NCI-H345 treated with DMSO at 0.1 percent for 48 hours (cell line): ENCODE measurements around the gene CHRNB1.
A peak's percentile ranks its signal among the peaks of the same experiment; 100 is the strongest.
"Not testable (repeated sequence)": the region's sequence is repeated elsewhere in the genome, so short reads cannot be mapped to it uniquely, and the experiment has no call there.

ENCODE experiments used
- DNase-seq: peaks from one replicate; lab custom pipeline; 2025; ENCODE audit not compliant: unreplicated experiment; lab: John Stamatoyannopoulos, UW

Gene CHRNB1

DNA sequence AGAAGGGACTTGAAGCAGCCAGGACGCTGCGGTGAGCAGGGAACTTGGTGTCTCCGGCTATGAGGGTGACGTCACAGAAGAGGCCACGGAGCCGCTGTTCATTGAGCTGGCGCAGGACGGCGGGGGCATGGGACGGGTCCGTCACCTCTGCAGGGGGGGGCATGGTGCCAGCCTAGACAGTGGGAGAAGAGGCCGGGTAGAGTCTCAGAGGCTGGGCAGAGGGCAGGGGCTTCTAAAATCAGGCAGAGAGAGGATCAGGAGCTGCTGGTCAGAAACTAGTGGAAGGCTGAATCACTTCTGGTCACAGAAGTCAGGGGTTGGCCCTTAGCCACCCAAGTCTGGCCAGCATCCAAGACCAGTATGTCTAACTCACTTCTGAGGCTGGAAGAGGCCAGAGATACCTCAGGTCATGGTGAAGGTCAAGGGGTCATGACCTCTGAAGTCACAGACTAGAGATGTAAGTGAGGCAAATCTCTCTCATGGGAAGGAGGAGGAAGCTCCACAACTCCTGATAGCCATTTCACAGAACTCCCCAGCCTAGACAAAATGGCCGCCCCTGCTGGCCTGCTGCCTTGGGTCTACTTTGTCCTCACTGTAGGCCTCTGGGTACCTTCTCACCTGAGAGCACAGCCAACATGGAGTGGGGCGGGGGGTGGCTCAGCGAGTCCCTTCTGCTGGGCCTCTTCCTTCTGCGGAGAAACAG is 21.9 kb downstream of the CHRNB1 start:
- DNase-seq: no peak

DNA sequence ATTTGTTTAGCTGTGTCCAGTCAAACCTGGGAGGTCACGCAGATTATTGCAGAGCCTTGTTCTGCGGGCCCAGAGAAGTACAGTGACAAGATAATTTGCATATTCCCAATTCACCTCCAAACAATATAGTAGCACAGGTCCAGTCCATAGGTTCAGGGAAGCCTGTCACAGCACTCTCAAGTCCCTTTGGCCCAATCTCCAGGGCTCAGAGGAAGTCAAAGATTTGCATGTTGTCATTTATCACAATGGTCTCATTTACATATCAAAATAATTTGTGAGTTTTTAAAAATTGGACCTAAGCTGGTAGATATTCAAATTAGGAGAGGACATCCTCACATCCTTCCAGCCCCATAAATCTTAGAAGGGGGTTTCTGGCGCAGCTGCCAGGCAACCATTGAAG is 22.6 kb downstream of the CHRNB1 start:
- no peak for DNase-seq

DNA sequence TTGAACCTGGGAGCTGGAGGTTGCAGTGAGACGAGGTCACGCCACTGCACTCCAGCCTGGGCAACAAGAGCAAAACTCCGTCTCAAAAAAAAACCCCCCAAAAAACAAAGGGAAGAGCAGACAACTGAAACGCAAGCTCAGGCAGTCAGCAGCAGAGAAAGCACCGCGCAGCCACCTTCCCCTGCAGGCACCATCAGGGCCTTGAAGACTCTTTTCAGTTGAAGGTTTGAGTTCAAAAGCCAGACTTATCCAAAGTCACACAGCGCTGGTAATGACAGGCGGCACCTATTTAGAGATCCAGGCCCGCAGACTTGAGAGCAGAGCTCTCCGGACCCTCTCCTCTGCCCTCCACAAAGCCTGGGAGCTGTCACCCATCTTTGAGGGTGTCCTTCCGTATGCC is 23.4 kb downstream of the CHRNB1 start:
- DNase-seq: no peak

DNA sequence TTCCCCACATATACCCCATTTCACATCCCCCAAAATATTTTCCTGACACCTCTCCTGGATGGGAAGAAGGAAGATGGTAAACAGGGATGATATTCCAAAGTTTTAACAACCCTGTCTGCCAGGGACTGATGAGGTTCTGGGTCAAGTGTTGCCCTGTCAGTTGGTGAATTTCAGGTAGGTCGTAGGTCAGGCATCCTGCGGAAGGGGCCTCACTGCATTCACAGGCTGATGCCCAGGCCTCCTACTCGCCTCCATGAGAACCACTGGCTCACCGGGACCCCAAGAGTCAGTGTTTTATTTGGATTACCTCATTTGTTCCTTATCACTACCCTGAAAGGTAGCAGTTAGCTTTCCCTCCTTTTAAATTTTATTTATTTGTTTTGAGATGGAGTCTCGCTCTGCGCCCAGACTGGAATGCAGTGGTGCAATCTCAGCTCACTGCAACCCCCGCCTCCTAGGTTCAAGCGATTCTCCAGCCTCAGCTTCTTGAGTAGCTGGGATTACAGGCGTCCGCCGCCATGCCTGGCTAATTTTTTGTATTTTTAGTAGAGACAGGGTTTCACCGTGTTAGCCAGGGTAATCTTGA is 24.0 kb downstream of the CHRNB1 start:
- no peak for DNase-seq

DNA sequence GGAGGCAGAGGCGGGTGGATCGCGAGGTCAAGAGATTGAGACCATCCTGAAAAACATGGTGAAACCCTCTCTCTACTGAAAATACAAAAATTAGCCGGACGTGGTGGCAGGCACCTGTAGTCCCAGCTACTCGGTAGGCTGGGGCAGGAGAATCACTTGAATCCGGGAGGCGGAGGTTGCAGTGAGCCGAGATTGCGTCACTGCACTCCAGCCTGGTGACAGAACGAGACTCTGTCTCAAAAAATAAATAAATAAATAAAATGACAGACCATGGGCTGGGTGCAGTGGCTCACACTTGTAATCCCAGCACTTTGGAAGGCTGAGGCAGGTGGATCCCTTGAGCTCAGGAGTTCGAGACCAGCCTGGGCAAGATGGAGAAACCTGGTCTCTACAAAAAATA is 25.0 kb downstream of the CHRNB1 start:
- not testable (repeated sequence) for DNase-seq

DNA sequence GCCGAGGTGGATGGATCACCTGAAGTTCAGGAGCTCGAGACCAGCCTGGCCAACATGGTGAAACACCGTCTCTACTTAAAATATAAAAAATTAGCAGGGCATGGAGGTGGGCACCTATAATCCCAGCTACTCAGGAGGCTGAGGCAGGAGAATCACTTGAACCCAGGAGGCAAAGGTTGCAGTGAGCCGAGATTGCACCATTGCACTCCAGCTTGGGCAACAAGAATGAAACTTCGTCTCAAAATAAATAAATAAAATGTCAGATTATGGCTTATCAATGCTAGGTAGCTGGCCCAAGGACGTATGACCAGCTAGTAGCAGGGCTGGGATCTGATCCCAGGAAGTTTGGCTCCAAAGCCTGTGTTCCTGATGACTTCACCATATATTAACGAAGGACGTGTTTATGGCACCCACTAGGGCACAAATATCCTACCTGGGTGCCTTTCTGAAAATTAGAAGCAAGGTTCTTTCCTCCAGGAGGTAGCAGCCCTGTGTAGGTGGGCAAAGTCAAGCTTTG is 25.7 kb downstream of the CHRNB1 start:
- DNase-seq: not testable (repeated sequence)

DNA sequence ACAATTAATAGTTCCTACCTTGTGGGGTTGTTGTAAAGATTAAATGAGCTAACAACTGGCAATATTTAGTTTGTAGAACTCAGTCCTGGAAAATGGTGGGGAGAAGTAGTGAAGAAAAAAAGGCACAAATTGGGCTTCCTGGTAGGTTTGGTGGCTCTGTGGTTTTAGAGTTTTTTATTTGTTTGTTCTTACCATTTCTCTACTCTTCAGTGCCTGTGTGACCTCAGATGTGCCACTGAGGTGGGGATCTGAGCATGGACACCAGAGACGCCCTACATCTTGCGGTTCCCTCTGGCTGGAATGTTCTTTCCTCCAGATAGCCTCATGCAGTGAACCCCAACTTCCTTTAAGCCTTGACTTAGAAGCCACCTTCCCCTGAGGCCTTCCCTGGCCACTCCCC is 26.9 kb downstream of the CHRNB1 start:
- no peak for DNase-seq

DNA sequence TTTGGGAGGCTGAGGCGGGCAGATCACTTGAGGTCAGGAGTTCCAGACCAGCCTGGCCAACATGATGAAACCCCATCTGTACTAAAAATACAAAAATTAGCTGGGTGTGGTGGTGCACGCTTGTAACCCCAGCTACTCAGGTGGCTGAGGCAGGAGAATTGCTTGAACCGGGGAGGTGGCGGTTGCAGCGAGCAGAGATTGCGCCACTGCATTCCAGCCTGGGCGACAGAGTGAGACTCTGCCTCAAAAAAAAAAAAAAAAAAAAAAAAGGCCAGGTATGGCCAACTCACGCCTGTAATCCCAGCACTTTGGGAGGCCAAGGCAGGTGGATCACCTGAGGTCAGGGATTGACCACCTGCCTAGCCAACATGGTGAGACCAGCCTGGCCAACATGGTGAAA is 29.9 kb downstream of the CHRNB1 start:
- not testable (repeated sequence) for DNase-seq

DNA sequence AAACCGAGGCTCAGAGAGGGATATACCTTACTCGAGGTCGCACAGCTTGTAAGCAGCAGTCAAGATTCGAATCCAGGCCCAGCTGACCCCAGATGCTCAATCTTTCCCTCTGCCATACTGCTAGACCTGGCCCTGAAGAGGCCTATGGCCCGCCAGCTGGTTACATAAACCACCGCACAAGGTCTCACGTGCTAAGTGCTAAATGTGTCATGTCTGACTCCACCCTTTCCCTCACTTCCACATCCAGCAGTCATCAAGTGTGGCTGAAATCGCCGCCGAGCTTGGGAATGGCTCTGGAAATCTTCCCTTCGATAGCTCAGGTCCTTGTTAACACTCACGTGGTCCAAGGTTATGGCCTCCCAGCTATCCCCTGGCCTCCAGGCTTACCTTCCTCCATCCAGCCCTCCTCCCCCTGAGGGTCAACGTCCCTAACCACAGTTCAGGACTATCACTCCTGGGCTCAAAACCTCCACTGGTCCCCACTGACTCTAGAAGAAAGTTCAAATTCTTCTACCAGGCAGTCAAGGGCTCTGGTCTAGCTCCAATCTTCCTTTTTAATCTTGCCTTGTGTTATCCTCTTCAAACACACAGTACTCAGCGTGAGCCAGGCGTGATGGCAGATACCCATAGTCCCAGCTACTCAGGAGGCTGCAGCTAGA is 31.0 kb downstream of the CHRNB1 start:
- DNase-seq: no peak

DNA sequence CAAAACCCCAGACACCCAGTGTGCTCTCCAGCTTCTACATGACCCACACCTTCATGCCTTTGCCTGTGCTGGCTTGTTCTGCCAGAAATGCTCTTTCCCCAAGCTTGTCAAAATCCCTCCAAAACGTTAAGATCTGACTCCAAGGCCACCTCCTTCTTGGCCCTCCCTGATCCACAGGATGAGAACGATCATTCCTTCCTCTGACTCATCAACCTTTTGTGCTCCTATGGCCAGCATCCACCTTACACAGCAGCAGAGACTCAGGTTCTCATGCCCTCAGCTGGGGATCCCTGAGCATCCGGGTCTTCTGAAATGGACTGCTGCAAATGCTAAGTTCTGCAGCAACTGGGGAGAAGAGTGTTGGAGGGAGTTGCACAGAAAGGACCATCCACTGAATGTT is 31.6 kb downstream of the CHRNB1 start:
- DNase-seq: no peak

DNA sequence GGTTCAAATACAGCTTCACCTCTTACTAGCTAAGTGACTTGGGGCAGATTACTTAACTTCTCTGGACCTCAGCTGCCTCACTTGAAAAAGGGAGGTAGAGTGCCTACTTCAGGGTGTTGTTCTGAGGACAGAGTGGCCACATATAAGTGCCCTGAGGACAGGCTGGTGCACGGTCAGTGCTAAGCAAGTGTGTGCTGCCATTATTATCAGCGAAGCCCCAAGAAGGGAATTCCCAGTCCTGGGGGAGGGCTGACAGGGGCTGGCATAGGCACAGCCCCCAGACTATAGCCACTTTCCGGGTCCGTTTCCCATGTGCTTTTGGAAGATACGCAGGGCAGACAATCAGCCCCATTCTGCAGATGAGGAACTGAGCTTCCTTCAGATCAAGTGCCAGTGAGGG is 32.1 kb downstream of the CHRNB1 start:
- DNase-seq: no peak

DNA sequence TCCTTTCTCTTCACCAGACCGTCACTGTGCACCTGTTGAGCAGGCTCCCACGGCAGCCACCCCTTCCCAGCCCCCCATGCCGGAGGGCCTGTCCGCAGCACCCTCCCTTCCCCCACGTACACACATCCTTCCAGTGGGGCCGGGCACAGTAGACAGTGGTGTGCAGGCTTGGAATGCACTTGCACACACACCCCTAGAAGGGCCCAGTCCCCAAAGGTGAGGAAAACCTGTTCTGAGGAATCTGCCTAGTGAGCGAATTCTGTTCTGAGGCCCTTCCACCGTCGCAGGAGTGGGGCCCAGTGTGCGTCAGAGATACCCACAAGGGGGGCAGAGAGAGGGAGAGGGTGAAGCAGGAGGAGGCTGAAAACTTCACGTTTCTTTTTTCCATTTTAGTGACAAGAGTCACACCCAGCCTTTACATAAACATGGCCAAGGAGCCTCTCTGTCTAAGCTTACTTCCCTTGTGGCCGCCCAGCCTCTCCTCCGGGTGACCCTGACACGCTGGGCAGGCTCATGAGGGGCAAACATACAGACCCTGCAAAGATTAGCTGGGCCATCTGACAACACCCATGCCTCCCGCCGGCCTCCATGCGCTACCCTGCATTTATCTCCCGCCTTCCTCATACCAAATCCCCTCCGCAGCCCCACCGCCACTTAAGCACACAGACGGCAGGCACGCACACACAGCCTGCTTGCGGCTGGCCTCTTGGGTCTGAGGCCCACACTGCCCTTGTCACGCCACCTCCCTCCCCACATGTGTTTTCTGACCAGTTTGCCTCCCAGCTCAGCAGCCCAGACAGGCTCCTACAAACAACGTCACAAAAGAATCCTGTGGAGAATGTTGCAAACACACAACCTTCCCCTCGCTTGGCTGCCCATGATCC is 32.8 kb downstream of the CHRNB1 start:
- DNase-seq: no peak

DNA sequence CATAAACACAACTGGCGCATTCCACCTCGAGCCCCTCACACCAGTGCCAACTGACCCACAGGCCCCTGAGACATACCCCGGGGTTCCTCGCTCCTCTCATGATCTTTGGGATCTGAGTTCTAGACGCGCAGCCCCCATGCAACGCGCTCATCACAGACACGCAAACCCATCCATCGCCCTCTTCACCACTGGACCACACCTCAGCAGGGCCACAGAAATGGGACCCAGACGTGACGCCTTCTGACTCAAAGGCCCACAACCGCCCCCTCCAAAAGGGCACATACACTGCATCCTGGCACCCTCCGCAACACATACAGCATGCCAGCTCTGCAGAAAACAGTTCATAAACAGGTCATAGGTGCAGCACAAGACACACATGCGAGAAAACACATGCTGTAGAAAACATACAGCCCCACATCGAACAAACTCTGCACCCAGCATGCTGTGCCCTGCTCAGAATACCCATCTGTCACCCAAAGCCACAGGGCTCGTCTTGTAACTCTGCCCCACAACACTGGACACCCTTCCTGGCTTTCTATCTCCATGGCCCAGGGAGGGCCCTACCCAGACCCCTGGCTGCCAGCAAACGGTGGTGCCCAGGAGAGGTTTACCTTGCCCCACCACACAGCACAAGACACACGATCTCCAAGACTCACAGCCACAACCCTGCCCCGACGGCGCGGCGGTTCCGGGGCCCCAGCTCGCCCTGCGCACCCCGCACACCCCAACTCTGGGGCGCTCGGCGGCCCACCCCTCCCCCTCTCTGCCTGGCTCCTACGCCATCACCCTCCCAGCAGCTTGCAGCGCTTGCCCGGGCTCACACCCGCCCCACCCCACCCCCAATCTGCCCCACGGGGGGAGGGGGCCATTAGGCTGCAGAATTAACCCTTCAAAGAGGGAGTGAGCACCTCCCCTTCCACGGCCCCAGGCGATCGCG is 33.7 kb downstream of the CHRNB1 start:
- no peak for DNase-seq

DNA sequence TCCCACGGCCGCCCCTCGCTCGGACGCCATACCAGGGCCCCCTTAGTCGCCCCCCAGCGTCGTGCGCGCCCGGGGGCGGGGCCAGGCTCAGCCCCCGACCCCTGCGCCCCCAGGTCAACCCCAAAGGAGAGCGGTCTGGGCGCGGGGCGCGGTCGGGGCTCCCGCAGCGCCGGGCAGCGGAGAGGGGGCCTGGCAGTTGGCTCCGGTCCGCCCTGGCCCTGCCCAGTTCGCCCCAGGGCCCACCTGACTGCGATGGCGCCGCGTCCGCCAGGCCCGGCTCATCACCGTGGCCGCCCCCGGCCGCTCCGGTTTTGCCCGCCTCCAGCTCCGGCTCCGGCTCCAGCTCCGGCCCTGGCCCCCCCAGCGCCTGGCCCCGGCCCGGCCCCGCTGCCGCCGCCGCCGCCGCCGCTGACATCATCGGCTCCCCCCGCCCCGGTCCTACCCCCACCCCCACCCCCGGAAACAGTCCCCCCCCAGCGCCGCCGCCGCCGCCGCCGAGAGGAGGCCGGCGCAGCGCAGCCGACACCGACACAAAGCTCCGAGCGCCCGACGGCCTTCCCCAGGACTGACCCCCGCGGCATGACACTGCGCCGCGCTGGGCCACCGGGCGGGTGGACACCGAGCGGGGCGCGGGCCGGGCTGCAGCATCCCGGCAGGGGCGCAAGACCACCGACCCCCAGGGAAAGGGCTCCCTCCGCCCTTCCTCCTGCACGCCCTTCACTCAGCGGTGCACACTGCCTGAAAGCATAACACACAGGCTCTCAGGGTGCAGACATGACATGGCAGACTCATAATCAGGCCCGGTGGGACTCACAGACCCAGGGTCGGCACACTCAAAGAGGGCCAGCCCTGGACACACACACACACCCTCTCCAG is 34.6 kb downstream of the CHRNB1 start, which contains the start of gene ZBTB4:
TSS of gene ZBTB4 (minus strand) at position 419 of the 876 bp plus-strand sequence. CDS start 12,830 bp downstream, outside the sequence.
- peak; percentile 4 for DNase-seq

DNA sequence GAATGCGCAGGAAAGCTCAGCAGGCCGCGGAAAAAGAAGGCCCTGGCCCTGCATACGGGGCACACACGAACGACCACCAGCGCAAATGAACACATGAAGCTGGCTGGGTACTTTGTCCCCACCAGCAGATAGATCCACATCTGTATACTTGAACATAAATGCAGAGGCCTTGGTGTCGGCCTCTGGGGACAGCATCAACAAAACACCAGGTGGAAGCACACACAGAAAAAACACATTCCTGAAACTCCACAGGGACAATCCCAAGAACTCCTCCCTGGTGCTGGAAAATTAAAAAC is 35.2 kb downstream of the CHRNB1 start:
- DNase-seq: no peak

DNA sequence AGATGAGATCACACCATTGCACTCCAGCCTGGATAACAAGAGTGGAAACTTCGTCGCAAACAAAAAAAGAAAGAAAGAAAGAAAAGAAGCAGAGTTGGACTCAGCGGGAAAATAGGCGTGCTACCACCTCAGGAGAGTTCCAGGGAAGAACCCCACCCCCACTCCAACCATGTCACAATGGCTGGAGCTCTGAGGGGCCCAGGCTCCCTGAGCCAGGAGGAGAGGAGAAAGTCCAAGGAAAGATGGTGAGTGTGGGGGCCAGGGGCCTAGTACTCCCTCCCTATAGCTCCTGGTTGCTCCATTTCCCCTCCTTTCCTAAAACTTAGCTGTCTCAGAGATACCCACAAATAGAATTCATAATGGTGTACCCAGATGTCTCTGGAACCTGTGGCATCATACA is 36.4 kb downstream of the CHRNB1 start, which contains the start of gene SLC35G6:
TSS of gene SLC35G6 (plus strand) at position 172 of the 400 bp plus-strand sequence. CDS start at position 243, 71 bp downstream.
- not testable (repeated sequence) for DNase-seq

DNA sequence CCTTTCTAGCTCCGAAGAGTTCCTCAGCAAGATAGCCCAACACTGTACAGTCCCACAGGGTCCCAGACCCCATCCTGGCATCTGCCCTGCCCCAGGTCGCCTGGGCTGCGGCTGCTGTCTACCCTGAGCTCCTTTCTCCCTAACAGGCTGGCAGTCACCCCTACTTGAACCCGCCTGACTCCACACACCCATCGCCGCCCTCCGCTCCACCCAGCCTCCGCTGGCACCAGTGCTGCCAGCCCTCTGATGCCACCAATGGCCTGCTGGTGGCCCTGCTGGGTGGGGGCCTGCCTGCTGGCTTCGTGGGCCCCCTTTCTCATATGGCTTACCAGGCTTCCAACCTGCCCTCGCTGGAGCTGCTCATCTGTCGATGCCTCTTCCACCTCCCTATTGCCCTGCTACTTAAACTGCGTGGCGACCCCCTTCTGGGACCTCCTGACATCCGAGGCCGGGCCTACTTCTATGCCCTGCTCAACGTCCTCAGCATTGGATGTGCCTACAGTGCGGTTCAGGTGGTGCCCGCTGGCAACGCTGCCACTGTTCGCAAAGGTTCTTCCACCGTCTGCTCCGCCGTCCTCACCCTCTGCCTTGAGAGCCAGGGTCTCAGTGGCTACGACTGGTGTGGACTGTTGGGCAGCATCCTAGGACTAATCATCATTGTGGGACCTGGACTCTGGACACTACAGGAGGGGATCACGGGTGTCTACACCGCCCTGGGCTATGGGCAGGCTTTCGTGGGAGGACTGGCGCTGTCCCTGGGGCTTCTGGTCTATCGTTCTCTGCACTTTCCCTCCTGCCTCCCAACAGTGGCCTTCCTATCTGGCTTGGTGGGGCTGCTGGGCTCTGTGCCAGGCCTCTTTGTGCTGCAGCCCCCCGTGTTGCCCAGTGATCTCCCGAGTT is 37.2 kb downstream of the CHRNB1 start:
- not testable (repeated sequence) for DNase-seq

DNA sequence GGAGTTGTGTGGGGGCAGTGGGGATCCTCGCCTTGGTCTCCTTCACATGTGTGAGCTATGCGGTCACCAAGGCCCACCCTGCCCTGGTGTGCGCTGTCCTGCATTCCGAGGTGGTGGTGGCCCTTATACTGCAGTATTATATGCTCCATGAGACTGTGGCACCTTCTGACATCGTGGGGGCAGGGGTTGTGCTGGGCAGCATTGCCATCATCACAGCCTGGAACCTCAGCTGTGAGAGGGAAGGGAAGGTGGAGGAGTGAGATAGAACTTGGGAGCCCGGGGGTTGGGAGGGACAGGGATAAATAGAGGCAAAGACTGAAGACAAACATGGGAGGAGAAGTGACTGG is 37.9 kb downstream of the CHRNB1 start:
- not testable (repeated sequence) for DNase-seq
